GM12878 (cell line): Measurements from ENCODE around the gene CACNA2D4.

Experiments
- CBX5 ChIP-seq: sonication (generic); IDR thresholded peaks from 2 replicates; pipeline ENCODE4 v1.6.1; 2016; ENCODE audit warnings: low read depth, moderate library complexity, mild to moderate bottlenecking, inconsistent platforms
- CTCF ChIP-seq, 3 experiments: IDR thresholded peaks in 2 of 3; conservative IDR thresholded peaks in 1 of 3; 2 replicates each; pipeline ENCODE4 v1.5.1; 2011; ENCODE audit warnings: low read depth in 3 of 3, low read length in 3 of 3, mild to moderate bottlenecking in 3 of 3, control low read depth in 2 of 3, moderate library complexity in 2 of 3, inconsistent platforms in 1 of 3, mixed read lengths in 1 of 3; ENCODE audit not compliant: control insufficient read depth in 2 of 3, insufficient read depth in 1 of 3; ENCODE audit errors: extremely low read depth in 1 of 3
- FOS ChIP-seq: IDR thresholded peaks from 3 replicates; pipeline ENCODE4 v1.6.1; 2011; ENCODE audit warnings: borderline replicate concordance; ENCODE audit not compliant: insufficient read length; ENCODE audit errors: extremely low read depth
- SMC3 ChIP-seq: IDR thresholded peaks from 2 replicates; pipeline ENCODE4 v1.6.1; 2011; ENCODE audit warnings: low read length, improper control_type of control experiment, borderline replicate concordance
- TARDBP ChIP-seq: IDR thresholded peaks from 2 replicates; pipeline ENCODE4 v1.6.1; 2016; ENCODE audit warnings: borderline replicate concordance

GRCh38 chr12:1864867-1865266 lies 53.6 kb downstream of the CACNA2D4 start:
- TF ChIP-seq CTCF (IDR thresholded peaks at IDR 0.05 in 2 of 3, conservative IDR thresholded peaks at IDR 0.05 in 1 of 3; ENCODE audit: control insufficient read depth in 2 of 3, extremely low read depth in 1 of 3, insufficient read depth in 1 of 3, low read depth in 3 of 3, low read length in 3 of 3), result no peak
- no peak for TF ChIP-seq SMC3
- no peak for TF ChIP-seq CBX5
- no peak for TF ChIP-seq TARDBP
- no peak for TF ChIP-seq FOS
